Fibroblast of pulmonary artery (primary cell): Measurements from ENCODE around the gene CACNA2D3.
A peak's percentile ranks its signal among the peaks of the same experiment; 100 is the strongest.

ENCODE experiments used
- DNase-seq: peaks from one replicate; pipeline ENCODE4 v3.0.0-alpha.2; 2010; ENCODE audit warnings: low read depth
- H3K4me3 ChIP-seq: replicated peaks from 2 replicates; pipeline ENCODE4 v1.5.1; 2011; ENCODE audit warnings: low read depth, mild to moderate bottlenecking, control low read depth, low read length, moderate library complexity
- TF ChIP-seq, protein P1 (sequence below): IDR thresholded peaks from 2 replicates; pipeline ENCODE4 v1.5.1; 2011; ENCODE audit warnings: mild to moderate bottlenecking, control low read depth, low read length, inconsistent platforms; ENCODE audit errors: missing control alignments

CACNA2D3 gene

DNA sequence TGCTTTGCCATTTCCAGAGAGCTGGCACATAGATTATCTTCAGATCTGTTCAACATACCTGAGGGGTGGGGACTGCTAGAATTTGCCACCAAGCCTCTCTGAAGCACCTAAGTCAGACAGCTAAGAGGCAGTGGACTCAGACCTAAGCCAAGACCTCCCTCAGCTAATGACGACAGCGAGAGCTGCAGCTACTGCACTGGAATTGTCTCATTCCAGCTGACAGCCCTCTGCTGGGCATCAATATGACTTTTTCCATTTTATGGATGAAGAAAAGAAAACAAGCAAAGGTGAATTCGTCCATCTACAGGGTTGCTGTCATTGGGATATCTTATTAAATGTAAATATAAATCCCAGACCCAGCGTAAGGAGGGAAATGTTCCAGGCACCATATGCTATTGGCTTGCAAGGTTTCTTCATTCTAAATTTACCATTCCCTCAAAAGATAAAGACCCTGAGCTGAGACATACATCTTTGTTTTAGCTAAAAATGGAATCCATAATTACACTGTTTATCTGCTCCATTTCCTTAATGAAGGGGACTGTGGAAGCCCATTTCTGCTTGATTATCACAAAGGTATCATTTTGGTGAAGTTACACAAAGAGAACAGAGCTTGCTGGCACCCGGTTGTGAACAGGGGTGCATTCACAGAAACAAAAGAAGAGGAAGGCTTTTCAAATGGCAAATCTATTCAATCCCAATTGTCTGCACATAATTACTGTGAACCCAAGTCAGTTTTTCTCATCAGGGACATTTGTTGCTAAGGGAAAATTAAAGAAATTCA lies 891.0 kb downstream of the CACNA2D3 start:
- no peak overlapping the region for H3K4me3 ChIP-seq
- DNase-seq = peak; percentile 49
- TF ChIP-seq, protein P1, sequence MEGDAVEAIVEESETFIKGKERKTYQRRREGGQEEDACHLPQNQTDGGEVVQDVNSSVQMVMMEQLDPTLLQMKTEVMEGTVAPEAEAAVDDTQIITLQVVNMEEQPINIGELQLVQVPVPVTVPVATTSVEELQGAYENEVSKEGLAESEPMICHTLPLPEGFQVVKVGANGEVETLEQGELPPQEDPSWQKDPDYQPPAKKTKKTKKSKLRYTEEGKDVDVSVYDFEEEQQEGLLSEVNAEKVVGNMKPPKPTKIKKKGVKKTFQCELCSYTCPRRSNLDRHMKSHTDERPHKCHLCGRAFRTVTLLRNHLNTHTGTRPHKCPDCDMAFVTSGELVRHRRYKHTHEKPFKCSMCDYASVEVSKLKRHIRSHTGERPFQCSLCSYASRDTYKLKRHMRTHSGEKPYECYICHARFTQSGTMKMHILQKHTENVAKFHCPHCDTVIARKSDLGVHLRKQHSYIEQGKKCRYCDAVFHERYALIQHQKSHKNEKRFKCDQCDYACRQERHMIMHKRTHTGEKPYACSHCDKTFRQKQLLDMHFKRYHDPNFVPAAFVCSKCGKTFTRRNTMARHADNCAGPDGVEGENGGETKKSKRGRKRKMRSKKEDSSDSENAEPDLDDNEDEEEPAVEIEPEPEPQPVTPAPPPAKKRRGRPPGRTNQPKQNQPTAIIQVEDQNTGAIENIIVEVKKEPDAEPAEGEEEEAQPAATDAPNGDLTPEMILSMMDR = peak; percentile 22

DNA sequence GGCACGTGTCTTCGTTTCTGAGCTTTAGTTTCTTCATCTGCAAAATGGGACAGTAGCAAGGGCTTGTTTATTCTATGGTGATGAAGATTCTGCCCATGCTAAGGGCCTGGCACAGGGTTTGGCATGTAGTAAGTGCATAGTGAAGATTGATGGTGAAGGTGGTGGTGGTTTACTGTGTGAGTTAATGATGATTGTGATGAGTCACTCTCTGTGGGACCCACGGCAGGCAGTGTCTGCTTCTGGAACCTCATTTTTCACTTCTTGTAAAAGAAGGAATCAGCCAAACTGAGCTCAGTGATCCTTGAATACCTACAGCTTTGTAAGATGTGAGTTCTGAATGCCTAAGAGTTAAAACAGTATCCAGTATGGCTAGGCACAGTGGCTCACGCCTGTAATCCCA lies 891.7 kb downstream of the CACNA2D3 start:
- no peak overlapping the region for H3K4me3 ChIP-seq
- no peak for DNase-seq
- TF ChIP-seq, protein P1 = no peak

DNA sequence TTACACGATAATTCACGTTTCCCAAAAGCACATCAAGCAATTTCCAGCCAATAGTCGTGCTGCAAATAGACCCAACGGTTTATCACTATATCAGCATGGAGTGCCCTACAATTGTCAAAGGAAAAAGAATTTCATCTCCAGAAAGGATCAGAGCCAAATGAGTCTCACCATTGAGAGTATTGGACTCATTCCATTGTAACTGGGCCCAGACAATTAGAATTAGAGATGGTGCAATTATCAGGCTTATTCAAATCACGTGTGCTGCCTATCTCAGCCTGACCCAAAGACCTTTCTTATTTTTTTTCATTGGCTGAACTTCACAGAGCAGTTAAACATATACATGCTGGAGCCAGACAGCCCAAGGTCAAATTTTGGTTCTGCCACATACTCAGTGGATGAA lies 892.6 kb downstream of the CACNA2D3 start:
- DNase-seq = no peak
- H3K4me3 ChIP-seq = no peak overlapping the region
- TF ChIP-seq, protein P1 = no peak

DNA sequence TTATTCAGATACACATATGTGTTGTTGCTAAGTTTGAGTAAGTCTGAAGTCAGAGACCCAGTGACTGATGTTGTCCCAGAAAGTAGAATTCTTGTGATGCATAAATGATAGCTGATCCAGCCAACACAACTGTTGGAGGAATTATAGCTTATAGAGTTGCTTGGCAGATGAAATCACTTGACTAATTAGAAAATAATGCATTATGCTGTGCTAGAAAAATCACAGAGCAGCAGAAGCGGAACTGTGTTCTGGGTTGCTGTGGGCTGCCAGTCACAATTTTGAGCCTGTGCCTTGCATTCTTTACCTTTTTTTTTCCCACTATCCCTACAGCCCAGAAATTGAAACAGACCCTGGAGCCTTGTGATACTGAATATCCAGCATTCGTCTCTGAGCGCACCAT lies 895.5 kb downstream of the CACNA2D3 start:
- DNase-seq = no peak
- TF ChIP-seq, protein P1 = no peak

DNA sequence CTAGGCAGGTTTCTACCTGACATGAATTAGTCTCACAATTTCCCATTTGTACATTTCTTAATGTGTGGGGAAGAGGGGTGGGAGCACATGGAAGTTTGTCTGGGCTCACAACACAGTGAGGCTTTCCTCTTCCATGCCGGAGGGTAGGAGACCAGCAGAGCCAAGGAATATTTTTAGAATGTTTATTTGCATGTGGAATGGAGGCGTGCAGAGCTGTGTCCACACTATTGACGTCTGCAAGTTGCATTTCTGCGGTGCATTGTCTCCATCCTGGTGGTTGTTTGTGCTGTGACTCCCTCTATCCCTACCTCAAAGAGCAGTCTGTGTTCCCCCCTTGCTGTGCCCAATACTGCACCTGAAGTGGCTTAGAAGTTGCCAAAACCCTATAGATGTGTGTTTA lies 908.6 kb downstream of the CACNA2D3 start:
- no peak overlapping the region for H3K4me3 ChIP-seq
- TF ChIP-seq, protein P1 = no peak
- DNase-seq = no peak

More for the DNA sequence above, 895.5 kb downstream of the CACNA2D3 start:
- no peak overlapping the region for H3K4me3 ChIP-seq

DNA sequence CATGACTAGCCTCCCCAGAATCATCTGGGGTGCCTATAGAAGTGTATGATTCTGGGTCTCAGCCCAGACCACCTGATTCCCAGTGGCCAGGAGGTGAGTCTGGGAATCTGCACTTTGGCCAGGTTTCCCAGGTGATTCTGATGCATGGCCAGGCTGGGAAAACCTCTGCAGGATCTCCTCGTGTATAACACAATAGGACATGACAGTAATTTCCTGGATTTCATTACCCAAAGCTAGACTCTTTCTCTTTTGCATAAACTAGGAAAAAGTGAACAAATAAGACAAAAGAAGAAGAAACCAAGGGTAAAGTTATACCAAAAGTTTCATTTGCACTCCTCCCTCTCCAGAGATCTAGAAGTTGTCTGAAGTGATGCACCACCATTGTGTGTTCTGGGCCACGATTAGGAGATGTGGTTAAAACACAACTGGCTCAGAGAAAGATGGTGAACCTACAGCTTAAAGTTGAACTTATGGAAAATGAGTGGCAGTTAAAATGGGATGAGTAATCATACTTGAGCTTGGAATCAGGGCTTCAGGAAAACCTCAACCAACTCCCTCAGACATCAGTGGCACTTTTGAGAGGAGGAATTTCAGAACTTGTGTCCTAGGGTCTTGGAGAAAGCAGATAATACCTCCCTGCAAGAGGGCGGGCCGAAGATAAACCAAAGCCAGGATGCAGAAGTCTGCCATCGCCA lies 914.7 kb downstream of the CACNA2D3 start:
- no peak for DNase-seq

More for the DNA sequence above, 914.7 kb downstream of the CACNA2D3 start:
- TF ChIP-seq, protein P1 = no peak
- no peak overlapping the region for H3K4me3 ChIP-seq
